HepG2 (cell line): ENCODE data around the gene LYZL2. TPM values are rescaled to one million over a fixed set of nuclear protein-coding genes. Genes with fewer than 3 reads are reported as not detected.

Experiments used
- ADNP ChIP-seq: sonication (generic); formaldehyde crosslinking; IDR thresholded peaks from 2 replicates; pipeline ENCODE4 v1.4.0; 2020; ENCODE audit warnings: missing genetic modification reagents
- CBX2 ChIP-seq, 2 experiments: fragments of 200-600 bp in 1 of 2; sonication (generic); formaldehyde crosslinking in 1 of 2; IDR thresholded peaks; 2 replicates each; pipeline versions ENCODE4 v1.7.0 to v1.8.1; 2018 to 2022; ENCODE audit warnings: low read depth in 2 of 2, low read length in 1 of 2, mild to moderate bottlenecking in 1 of 2, missing genetic modification reagents in 1 of 2
- GABPB1 ChIP-seq: IDR thresholded peaks from 2 replicates; pipeline ENCODE4 v1.6.1; 2016; ENCODE audit warnings: mild to moderate bottlenecking, missing genetic modification reagents, moderate library complexity, missing compliant biosample characterization
- KAT7 ChIP-seq: IDR thresholded peaks from 2 replicates; pipeline ENCODE4 v1.6.1; 2018; ENCODE audit warnings: borderline replicate concordance, missing compliant biosample characterization
- KLF11 ChIP-seq: IDR thresholded peaks from 2 replicates; pipeline ENCODE4 v1.6.1; 2016; ENCODE audit warnings: missing compliant biosample characterization
- POLR2AphosphoS5 ChIP-seq: IDR thresholded peaks from 2 replicates; pipeline ENCODE4 v1.6.1; 2012; ENCODE audit warnings: low read depth, low read length
- SAFB2 ChIP-seq: sonication (generic); formaldehyde crosslinking; IDR thresholded peaks from 2 replicates; pipeline ENCODE4 v1.5.1; 2020; ENCODE audit warnings: missing genetic modification reagents, low read depth, mild to moderate bottlenecking, borderline replicate concordance
- SIN3A ChIP-seq: IDR thresholded peaks from 2 replicates; pipeline ENCODE4 v1.6.1; 2011; ENCODE audit warnings: low read depth, mild to moderate bottlenecking, control low read depth, low read length, borderline replicate concordance
- SPEN ChIP-seq: sonication (generic); formaldehyde crosslinking; IDR thresholded peaks from 2 replicates; pipeline ENCODE4 v1.5.1; 2020; ENCODE audit warnings: low read depth, mild to moderate bottlenecking, missing genetic modification reagents
- ZKSCAN1 ChIP-seq: fragments of 150-350 bp; IDR thresholded peaks from 2 replicates; pipeline ENCODE4 v1.6.1; 2014; ENCODE audit warnings: low read length
- ZNF235 ChIP-seq: sonication (generic); formaldehyde crosslinking; IDR thresholded peaks from 2 replicates; pipeline ENCODE4 v1.8.1; 2023; ENCODE audit warnings: mild to moderate bottlenecking, missing genetic modification reagents, borderline replicate concordance
- ZNF333 ChIP-seq: sonication (generic); formaldehyde crosslinking; IDR thresholded peaks from 2 replicates; pipeline ENCODE4 v1.4.0; 2020; ENCODE audit warnings: mild to moderate bottlenecking, missing genetic modification reagents, borderline replicate concordance
- ZNF777 ChIP-seq: sonication (generic); formaldehyde crosslinking; IDR thresholded peaks from 2 replicates; pipeline ENCODE4 v1.4.0; 2020; ENCODE audit warnings: missing genetic modification reagents
- ZNF780A ChIP-seq: sonication (generic); formaldehyde crosslinking; IDR thresholded peaks from 2 replicates; pipeline ENCODE4 v1.8.0; 2022; ENCODE audit warnings: mild to moderate bottlenecking, missing genetic modification reagents, moderate library complexity
- ZNF788 ChIP-seq: sonication (generic); formaldehyde crosslinking; IDR thresholded peaks from 2 replicates; pipeline ENCODE4 v1.5.0; 2020; ENCODE audit warnings: mild to moderate bottlenecking, missing genetic modification reagents, borderline replicate concordance
- ZSCAN20 ChIP-seq: sonication (generic); formaldehyde crosslinking; IDR thresholded peaks from 2 replicates; pipeline ENCODE4 v1.4.0; 2020; ENCODE audit warnings: missing genetic modification reagents, mild to moderate bottlenecking, borderline replicate concordance
- polyA plus RNA-seq, 8 experiments: library from polyadenylated mRNA; depleted of rRNA in 3 of 8; stranded (reverse) in 7 of 8; unstranded in 1 of 8; fragments of >200 nt; fragmentation: Illumina TruSeq in 4 of 8; extraction: Trizol in 4 of 8; gene quantifications; 2 replicates each; pipeline versions ENCODE4 v1.2.1 to v1.2.3, GENCODE V29; 2011 to 2016; ENCODE audit warnings: low read depth in 4 of 8, missing spikeins in 1 of 8, mixed read lengths in 1 of 8; ENCODE audit not compliant: insufficient read depth in 1 of 8
- total RNA-seq, 5 experiments: library from RNA; depleted of rRNA; stranded (reverse); fragments of >200 nt; fragmentation: Illumina TruSeq; extraction: Trizol; gene quantifications; 2 replicates each; pipeline ENCODE4 v1.2.3, GENCODE V29; 2016; ENCODE audit warnings: low read depth in 1 of 5
- TF ChIP-seq, protein P1 (sequence below): IDR thresholded peaks from 2 replicates; pipeline ENCODE4 v1.6.1; 2016; ENCODE audit warnings: mild to moderate bottlenecking
- TF ChIP-seq, protein P2 (sequence below): IDR thresholded peaks from 2 replicates; pipeline ENCODE4 v1.6.1; 2016; ENCODE audit warnings: low read depth, borderline replicate concordance
- TF ChIP-seq, protein P3 (sequence below): sonication (generic); formaldehyde crosslinking; IDR thresholded peaks from 2 replicates; pipeline ENCODE4 v1.4.0; 2020; ENCODE audit warnings: mild to moderate bottlenecking, missing genetic modification reagents
- TF ChIP-seq, protein P4 (sequence below): sonication (generic); IDR thresholded peaks from 2 replicates; pipeline ENCODE4 v1.6.1; 2016; ENCODE audit warnings: low read depth, borderline replicate concordance
- TF ChIP-seq, protein P5 (sequence below): sonication (generic); formaldehyde crosslinking; conservative IDR thresholded peaks from 2 replicates; pipeline ENCODE4 v1.4.0; 2020; ENCODE audit warnings: missing genetic modification reagents
- TF ChIP-seq, protein P6 (sequence below): sonication (generic); formaldehyde crosslinking; IDR thresholded peaks from 2 replicates; pipeline ENCODE4 v1.5.1; 2020; ENCODE audit warnings: missing genetic modification reagents, mild to moderate bottlenecking, borderline replicate concordance
- TF ChIP-seq, protein P7 (sequence below): sonication (generic); formaldehyde crosslinking; IDR thresholded peaks from 2 replicates; pipeline ENCODE4 v1.4.0; 2020; ENCODE audit warnings: missing genetic modification reagents, mild to moderate bottlenecking, borderline replicate concordance

The LYZL2 gene
- total and polyA plus RNA-seq, 2 of the 13 experiments (the other 11 are each of a cell fraction or from before 2014, with no cell fraction given), result 0.20 to 0.63 TPM

DNA sequence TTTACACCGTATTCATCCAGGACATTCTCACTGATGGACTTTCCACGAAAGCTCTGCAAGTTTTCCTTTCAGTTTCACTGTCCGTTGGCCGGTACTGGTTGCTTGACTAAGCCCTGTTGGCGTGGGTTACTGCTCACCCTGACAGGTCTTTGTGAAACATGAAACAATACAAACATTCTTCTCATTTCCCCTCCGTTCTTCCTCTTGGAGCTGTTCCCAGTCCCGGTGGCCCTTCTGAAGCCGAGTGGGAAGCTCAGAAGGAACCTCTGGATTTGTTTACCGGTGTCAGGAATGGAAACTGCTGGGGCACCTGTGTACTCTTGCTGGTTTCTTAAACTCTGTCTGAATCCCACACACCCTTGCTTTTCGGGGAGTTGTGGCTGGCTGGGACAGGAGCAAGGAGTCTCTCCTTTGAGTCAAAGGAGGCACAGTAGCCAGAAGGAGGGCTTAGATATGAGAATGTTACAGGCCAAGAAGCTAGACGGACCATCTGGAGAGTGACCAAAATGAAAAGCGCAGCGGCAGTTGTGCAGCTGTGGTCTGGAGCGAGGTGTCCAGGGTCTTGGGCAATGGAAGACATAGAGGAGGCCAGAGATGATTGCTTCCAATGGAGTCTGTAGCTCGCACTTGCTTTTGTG lies 45.7 kb downstream of the LYZL2 start (continued):
- TF ChIP-seq CBX2 (IDR thresholded peaks at IDR 0.05; ENCODE audit: low read depth, low read length) (no peak), CBX2 (CRISPR knock-in tag; IDR thresholded peaks at IDR 0.05; ENCODE audit: low read depth) (no peak), ZNF333 (CRISPR knock-in tag) (no peak), SIN3A (no peak), KAT7 (CRISPR knock-in tag) (no peak), GABPB1 (no peak), ZSCAN20 (no peak), ZNF788 (CRISPR knock-in tag) (0 out of 2 replicates have a peak, but pooled peaks have one; percentile 36), SAFB2 (no peak), ZKSCAN1 (no peak), ADNP (CRISPR knock-in tag) (no peak), SPEN (CRISPR knock-in tag) (no peak), ZNF777 (CRISPR knock-in tag) (no peak), ZNF780A (CRISPR knock-in tag) (no peak), ZNF235 (no peak; the same call in 1 of the 2 replicates), POLR2AphosphoS5 (no peak), KLF11 (CRISPR knock-in tag) (no peak)
- TF ChIP-seq, protein P1, sequence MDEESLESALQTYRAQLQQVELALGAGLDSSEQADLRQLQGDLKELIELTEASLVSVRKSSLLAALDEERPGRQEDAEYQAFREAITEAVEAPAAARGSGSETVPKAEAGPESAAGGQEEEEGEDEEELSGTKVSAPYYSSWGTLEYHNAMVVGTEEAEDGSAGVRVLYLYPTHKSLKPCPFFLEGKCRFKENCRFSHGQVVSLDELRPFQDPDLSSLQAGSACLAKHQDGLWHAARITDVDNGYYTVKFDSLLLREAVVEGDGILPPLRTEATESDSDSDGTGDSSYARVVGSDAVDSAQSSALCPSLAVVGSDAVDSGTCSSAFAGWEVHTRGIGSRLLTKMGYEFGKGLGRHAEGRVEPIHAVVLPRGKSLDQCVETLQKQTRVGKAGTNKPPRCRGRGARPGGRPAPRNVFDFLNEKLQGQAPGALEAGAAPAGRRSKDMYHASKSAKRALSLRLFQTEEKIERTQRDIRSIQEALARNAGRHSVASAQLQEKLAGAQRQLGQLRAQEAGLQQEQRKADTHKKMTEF (CRISPR knock-in tag), result peak; percentile 79
- TF ChIP-seq, protein P2, sequence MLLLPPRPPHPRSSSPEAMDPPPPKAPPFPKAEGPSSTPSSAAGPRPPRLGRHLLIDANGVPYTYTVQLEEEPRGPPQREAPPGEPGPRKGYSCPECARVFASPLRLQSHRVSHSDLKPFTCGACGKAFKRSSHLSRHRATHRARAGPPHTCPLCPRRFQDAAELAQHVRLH (CRISPR knock-in tag), result no peak
- TF ChIP-seq, protein P3, sequence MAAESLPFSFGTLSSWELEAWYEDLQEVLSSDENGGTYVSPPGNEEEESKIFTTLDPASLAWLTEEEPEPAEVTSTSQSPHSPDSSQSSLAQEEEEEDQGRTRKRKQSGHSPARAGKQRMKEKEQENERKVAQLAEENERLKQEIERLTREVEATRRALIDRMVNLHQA (CRISPR knock-in tag), result no peak
- TF ChIP-seq, protein P4, sequence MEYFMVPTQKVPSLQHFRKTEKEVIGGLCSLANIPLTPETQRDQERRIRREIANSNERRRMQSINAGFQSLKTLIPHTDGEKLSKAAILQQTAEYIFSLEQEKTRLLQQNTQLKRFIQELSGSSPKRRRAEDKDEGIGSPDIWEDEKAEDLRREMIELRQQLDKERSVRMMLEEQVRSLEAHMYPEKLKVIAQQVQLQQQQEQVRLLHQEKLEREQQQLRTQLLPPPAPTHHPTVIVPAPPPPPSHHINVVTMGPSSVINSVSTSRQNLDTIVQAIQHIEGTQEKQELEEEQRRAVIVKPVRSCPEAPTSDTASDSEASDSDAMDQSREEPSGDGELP, result peak; percentile 45; the same call in 1 of the 2 replicates
- TF ChIP-seq, protein P5, sequence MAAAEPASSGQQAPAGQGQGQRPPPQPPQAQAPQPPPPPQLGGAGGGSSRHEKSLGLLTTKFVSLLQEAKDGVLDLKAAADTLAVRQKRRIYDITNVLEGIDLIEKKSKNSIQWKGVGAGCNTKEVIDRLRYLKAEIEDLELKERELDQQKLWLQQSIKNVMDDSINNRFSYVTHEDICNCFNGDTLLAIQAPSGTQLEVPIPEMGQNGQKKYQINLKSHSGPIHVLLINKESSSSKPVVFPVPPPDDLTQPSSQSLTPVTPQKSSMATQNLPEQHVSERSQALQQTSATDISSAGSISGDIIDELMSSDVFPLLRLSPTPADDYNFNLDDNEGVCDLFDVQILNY (CRISPR knock-in tag), result no peak
- TF ChIP-seq, protein P6, sequence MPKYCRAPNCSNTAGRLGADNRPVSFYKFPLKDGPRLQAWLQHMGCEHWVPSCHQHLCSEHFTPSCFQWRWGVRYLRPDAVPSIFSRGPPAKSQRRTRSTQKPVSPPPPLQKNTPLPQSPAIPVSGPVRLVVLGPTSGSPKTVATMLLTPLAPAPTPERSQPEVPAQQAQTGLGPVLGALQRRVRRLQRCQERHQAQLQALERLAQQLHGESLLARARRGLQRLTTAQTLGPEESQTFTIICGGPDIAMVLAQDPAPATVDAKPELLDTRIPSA, result no peak
- TF ChIP-seq, protein P7, sequence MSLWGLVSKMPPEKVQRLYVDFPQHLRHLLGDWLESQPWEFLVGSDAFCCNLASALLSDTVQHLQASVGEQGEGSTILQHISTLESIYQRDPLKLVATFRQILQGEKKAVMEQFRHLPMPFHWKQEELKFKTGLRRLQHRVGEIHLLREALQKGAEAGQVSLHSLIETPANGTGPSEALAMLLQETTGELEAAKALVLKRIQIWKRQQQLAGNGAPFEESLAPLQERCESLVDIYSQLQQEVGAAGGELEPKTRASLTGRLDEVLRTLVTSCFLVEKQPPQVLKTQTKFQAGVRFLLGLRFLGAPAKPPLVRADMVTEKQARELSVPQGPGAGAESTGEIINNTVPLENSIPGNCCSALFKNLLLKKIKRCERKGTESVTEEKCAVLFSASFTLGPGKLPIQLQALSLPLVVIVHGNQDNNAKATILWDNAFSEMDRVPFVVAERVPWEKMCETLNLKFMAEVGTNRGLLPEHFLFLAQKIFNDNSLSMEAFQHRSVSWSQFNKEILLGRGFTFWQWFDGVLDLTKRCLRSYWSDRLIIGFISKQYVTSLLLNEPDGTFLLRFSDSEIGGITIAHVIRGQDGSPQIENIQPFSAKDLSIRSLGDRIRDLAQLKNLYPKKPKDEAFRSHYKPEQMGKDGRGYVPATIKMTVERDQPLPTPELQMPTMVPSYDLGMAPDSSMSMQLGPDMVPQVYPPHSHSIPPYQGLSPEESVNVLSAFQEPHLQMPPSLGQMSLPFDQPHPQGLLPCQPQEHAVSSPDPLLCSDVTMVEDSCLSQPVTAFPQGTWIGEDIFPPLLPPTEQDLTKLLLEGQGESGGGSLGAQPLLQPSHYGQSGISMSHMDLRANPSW (CRISPR knock-in tag), result no peak
